OCI-LY7 (cell line): ENCODE results near the gene DNAJB14.

Source experiments
- EZH2phosphoT487 ChIP-seq: fragments of 200-600 bp; sonication (generic); IDR thresholded peaks from 2 replicates; pipeline ENCODE4 v1.6.1; 2018; ENCODE audit warnings: low read depth, borderline replicate concordance, mild to moderate bottlenecking, mixed run types, antibody characterized with exemption, low read length, moderate library complexity, mixed read lengths
- TF ChIP-seq, protein P1 (sequence below): fragments of 200-600 bp; sonication (generic); conservative IDR thresholded peaks from 2 replicates; pipeline ENCODE4 v1.5.1; 2014; ENCODE audit warnings: mild to moderate bottlenecking, antibody characterized with exemption, low read length, moderate library complexity, mixed read lengths

DNA sequence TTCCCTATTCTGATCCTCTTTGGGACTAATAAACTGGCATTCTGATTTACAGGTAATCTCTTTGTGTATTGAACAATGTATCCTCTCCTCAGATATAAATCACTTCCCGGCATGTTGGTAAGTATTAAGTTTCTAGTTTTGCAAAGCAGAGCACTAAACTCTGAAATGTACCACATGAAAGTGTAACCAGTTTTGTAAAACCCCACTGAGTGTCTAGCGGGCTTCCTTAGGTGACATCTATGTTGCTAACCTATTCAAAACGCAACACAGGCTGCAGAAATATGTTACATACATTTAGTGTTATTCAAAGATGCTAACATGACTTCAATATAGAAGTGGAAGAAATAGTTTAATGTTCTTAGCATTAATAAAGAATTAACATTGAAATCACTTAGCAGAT lies 25.2 kb downstream of the DNAJB14 start:
- TF ChIP-seq, protein P1, sequence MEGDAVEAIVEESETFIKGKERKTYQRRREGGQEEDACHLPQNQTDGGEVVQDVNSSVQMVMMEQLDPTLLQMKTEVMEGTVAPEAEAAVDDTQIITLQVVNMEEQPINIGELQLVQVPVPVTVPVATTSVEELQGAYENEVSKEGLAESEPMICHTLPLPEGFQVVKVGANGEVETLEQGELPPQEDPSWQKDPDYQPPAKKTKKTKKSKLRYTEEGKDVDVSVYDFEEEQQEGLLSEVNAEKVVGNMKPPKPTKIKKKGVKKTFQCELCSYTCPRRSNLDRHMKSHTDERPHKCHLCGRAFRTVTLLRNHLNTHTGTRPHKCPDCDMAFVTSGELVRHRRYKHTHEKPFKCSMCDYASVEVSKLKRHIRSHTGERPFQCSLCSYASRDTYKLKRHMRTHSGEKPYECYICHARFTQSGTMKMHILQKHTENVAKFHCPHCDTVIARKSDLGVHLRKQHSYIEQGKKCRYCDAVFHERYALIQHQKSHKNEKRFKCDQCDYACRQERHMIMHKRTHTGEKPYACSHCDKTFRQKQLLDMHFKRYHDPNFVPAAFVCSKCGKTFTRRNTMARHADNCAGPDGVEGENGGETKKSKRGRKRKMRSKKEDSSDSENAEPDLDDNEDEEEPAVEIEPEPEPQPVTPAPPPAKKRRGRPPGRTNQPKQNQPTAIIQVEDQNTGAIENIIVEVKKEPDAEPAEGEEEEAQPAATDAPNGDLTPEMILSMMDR = no peak
- no peak for TF ChIP-seq EZH2phosphoT487
